NCI-H128 (cell line): ENCODE results near the gene COPS4.

Experiments
- DNase-seq: peaks from one replicate; lab custom pipeline; 2025; ENCODE audit not compliant: unreplicated experiment; lab: John Stamatoyannopoulos, UW

COPS4 gene

GRCh38 chr4:83118869-83119268 is 83.9 kb downstream of the COPS4 start:
- no peak for DNase-seq

GRCh38 chr4:83121246-83121645 is 86.3 kb downstream of the COPS4 start:
- no peak for DNase-seq

GRCh38 chr4:83124111-83124780 is 89.3 kb downstream of the COPS4 start:
- DNase-seq = no peak
